OCI-LY3 (cell line): Measurements from ENCODE around the gene SDK1.
"Not testable (repeated sequence)": the region's sequence is repeated elsewhere in the genome, so short reads cannot be mapped to it uniquely, and the experiment has no call there.

Experiments
- CTCF ChIP-seq: fragments of 200-600, 300-600 bp; sonication (generic); IDR thresholded peaks from 2 replicates; pipeline ENCODE4 v1.5.1; 2014; ENCODE audit warnings: antibody characterized with exemption, low read length, low read depth
- EZH2phosphoT487 ChIP-seq: fragments of 200-600 bp; shearing (Covaris generic); IDR thresholded peaks from 2 replicates; pipeline ENCODE4 v1.6.1; 2018; ENCODE audit warnings: antibody characterized with exemption, mixed run types, low read depth

- TF ChIP-seq CTCF, EZH2phosphoT487: not testable (repeated sequence)
Observed at GRCh38 chr7:4264206-4264605, 963.2 kb downstream of the SDK1 start.
